GM12891 (cell line): ENCODE results near the gene RBM6.
"Not testable (repeated sequence)": the region's sequence is repeated elsewhere in the genome, so short reads cannot be mapped to it uniquely, and the experiment has no call there.

Experiments used
- DNase-seq: peaks from one replicate; pipeline ENCODE4 v3.0.0; 2011; ENCODE audit warnings: low spot score; ENCODE audit not compliant: insufficient read length
- FAIRE-seq: peaks from 2 replicates; lab custom pipeline; 2011; peaks lifted over from hg19 to GRCh38; lab: Jason Lieb, UNC
- PAX5 ChIP-seq: IDR thresholded peaks from 2 replicates; pipeline ENCODE4 v1.6.1; 2011; ENCODE audit warnings: low read length, moderate library complexity, mild to moderate bottlenecking; ENCODE audit not compliant: insufficient read depth, severe bottlenecking
- POLR2A ChIP-seq: IDR thresholded peaks from 2 replicates; pipeline ENCODE4 v1.6.1; 2011; ENCODE audit warnings: low read depth, low read length, control low read depth
- POLR2AphosphoS5 ChIP-seq: IDR thresholded peaks from 2 replicates; pipeline ENCODE4 v1.6.1; 2011; ENCODE audit warnings: low read depth, low read length, control low read depth
- POU2F2 ChIP-seq: IDR thresholded peaks from 2 replicates; pipeline ENCODE4 v1.6.1; 2011; ENCODE audit warnings: low read depth, mild to moderate bottlenecking, control low read depth, low read length, moderate library complexity
- SPI1 ChIP-seq: IDR thresholded peaks from 2 replicates; pipeline ENCODE4 v1.6.1; 2011; ENCODE audit warnings: low read depth, low read length, control low read depth
- TAF1 ChIP-seq: IDR thresholded peaks from 2 replicates; pipeline ENCODE4 v1.6.1; 2011; ENCODE audit warnings: low read depth, low read length, control low read depth

Gene RBM6

GRCh38 chr3:49930922-49931321 is 9.0 kb upstream of the RBM6 start:
- DNase-seq (no peak), FAIRE-seq (no peak)
- TF ChIP-seq POLR2A, result no peak
- no peak for TF ChIP-seq PAX5
- TF ChIP-seq POLR2AphosphoS5, result no peak
- TF ChIP-seq SPI1, result no peak

GRCh38 chr3:49932281-49932680 is 7.7 kb upstream of the RBM6 start:
- not testable (repeated sequence) for FAIRE-seq, DNase-seq

DNA sequence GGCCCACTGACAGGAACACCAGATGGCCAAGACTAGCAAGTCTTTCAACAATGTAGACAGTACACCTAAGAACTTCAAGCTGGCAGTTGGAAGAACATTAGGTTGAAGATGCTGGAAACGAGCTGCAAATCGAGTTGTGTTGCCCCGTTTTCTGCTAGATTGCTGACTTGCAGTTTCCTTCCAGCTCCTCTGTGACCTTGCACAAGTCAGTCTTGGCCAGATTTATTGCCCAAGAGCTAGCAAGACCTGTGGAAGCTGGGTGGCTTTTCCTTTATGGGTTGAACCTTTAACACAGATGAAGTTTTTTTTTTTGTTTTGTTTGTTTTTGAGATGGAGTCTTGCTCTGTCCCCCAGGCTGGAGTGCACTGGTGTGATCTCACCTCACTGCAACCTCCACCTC is 2.9 kb upstream of the RBM6 start:
- DNase-seq (no peak), FAIRE-seq (no peak)
- TF ChIP-seq POU2F2 (no peak), POLR2A (no peak), SPI1 (no peak), PAX5 (no peak), TAF1 (no peak), POLR2AphosphoS5 (no peak)

DNA sequence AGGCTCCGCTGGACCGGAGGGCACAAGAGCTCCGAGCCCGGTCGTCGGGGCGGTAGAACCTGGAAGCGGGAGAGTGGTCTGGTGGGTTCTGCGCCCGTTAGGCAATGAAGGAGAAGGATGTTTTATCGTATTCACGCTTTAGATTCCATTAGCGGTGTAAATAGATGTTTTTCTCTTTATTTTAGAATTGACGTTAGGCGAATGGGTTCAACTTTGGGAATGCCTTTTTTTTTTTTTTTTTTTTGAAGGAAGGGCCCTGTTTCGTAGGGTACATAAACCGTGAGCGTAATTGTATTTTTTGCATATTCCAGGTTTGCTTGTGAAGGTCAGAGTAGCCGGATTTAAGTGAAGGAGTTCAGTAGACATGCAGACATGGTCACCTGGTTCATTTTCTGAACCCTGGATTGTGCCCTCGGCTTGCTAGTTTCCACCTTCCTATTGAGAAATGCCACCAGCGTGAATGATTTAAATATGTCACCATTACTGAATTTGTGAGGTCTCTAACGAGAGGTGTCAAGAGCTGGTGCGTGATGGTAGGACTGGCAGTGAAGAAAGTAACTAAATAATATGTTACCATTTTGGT is 808 bp downstream of the RBM6 start:
- no peak for TF ChIP-seq TAF1
- TF ChIP-seq POLR2A, result no peak
- no peak for TF ChIP-seq SPI1
- no peak for TF ChIP-seq PAX5
- no peak for TF ChIP-seq POLR2AphosphoS5
- TF ChIP-seq POU2F2, result no peak
- no peak for FAIRE-seq
- DNase-seq, result no peak

DNA sequence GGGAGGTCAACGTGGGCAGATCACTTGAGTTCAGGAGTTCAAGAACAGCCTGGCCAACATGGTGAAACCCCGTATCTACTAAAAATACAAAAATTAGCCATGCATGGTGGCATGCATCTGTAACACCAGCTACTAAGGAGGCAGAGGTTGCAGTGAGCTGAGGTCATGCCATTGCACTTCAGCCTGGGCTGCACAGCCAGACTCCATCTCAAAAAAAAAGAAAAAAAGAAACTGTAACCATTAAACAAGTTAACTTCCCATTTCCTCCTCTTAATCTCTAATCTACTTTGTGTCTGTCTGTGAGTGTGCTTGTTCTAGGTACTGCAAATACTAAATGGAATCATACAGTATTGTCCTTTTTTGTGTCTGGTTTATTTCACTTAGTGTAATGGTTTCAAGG is 2.7 kb downstream of the RBM6 start:
- TF ChIP-seq POLR2AphosphoS5 (no peak), PAX5 (no peak), POU2F2 (no peak), SPI1 (no peak), TAF1 (no peak), POLR2A (no peak)
- FAIRE-seq (no peak), DNase-seq (no peak)

DNA sequence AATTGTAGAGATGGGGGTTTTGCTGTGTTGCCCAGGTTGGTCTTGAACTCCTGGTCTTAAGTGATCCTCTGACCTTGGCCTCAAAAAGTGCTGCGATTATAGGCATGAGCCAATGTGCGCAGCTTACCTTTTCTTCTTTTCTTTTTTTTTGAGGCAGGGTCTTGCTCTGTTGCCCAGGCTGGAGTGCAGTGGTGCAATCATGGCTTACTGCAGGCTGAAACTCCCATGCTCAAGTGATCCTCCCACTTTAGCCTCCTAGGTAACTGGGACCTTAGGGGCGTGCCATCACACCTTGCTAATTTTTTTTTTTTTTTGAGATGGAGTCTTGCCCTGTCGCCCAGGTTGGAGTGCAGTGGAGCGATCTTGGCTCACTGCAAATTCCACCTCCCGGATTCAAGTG is 13.0 kb downstream of the RBM6 start:
- TF ChIP-seq SPI1, result no peak
- TF ChIP-seq TAF1, result no peak
- no peak for TF ChIP-seq POLR2A
- no peak for TF ChIP-seq POU2F2
- TF ChIP-seq POLR2AphosphoS5, result no peak
- no peak for TF ChIP-seq PAX5
- FAIRE-seq, result no peak
- DNase-seq, result no peak

GRCh38 chr3:49955636-49956035 is 15.7 kb downstream of the RBM6 start:
- TF ChIP-seq POLR2AphosphoS5 (no peak), TAF1 (no peak), POLR2A (no peak), PAX5 (no peak), POU2F2 (no peak), SPI1 (no peak)

GRCh38 chr3:49966233-49966942 is 26.4 kb downstream of the RBM6 start:
- FAIRE-seq (no peak), DNase-seq (no peak)
- no peak for TF ChIP-seq POLR2AphosphoS5
- no peak for TF ChIP-seq POLR2A
- no peak for TF ChIP-seq TAF1
- TF ChIP-seq PAX5, result no peak
- TF ChIP-seq POU2F2, result no peak
- no peak for TF ChIP-seq SPI1

More at GRCh38 chr3:49955636-49956035, 15.7 kb downstream of the RBM6 start:
- no peak for FAIRE-seq
- DNase-seq, result no peak

GRCh38 chr3:49967291-49967690 is 27.3 kb downstream of the RBM6 start:
- DNase-seq, result no peak
- TF ChIP-seq PAX5 (no peak), POLR2A (no peak), POLR2AphosphoS5 (no peak), POU2F2 (no peak), SPI1 (no peak), TAF1 (no peak)
- no peak for FAIRE-seq

DNA sequence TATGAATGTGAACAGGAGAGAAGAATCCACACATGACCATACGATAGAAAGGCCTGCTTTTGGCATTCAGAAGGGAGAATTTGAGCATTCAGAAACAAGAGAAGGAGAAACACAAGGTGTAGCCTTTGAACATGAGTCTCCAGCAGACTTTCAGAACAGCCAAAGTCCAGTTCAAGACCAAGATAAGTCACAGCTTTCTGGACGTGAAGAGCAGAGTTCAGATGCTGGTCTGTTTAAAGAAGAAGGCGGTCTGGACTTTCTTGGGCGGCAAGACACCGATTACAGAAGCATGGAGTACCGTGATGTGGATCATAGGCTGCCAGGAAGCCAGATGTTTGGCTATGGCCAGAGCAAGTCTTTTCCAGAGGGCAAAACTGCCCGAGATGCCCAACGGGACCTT is 28.4 kb downstream of the RBM6 start:
- TF ChIP-seq PAX5 (no peak), SPI1 (no peak), POLR2A (no peak), TAF1 (no peak), POLR2AphosphoS5 (no peak)
- FAIRE-seq, result no peak
- DNase-seq, result no peak
